Measurements from ENCODE around the gene DDX56. TPM values are rescaled to one million over a fixed set of nuclear protein-coding genes. Genes with fewer than 3 reads are reported as not detected.
A peak's percentile ranks its signal among the peaks of the same experiment; 100 is the strongest.

Gene DDX56
- total and polyA plus RNA-seq, 7 donors = 38.1 to 85.8 (median 56.3) TPM

GRCh38 chr7:44608916-44609648 lies 35.4 kb upstream of the DDX56 start:
- H3K4me1 ChIP-seq = peaks cover 27% of the 10 kb centered on the region
- no peak for TF ChIP-seq CTCF (IDR thresholded peaks at IDR 0.05)
- H3K36me3 ChIP-seq (ENCODE audit: insufficient read depth in 1 of 2, low read depth in 1 of 2) = peaks cover 0 to 4% of the 10 kb centered on the region in 2 donors
- H3K27me3 ChIP-seq (ENCODE audit: insufficient read depth in 3 of 3, low read length in 2 of 3) = no peaks in the 10 kb centered on the region
- intact Hi-C loops (cut with DNase I) = loop anchor here (5.0 to 10.0 kb wide), 4 partner anchors 38 to 188 kb away; partner anchors contain the start of genes PPIA (in 1 of the 2) and ZMIZ2 (in 1 of the 2)
- ATAC-seq (no peak), DNase-seq (no peak)
- WGBS, 3 donors = 76 to 78% (median 77%) methylated on average over 14 of the region's 14 CpGs
- no peak overlapping the region for H3K4me3 ChIP-seq
- H3K27ac ChIP-seq = peak overlapping the region; percentile 96
- no peaks in the 10 kb centered on the region for H3K9me3 ChIP-seq

- Histone ChIP-seq H3K36me3 (ENCODE audit: insufficient read depth in 1 of 2, low read depth in 1 of 2) (peaks cover 0 to 4% of the 10 kb centered on the region in 2 donors), H3K4me3 (peak overlapping the region; percentile 76), H3K27ac (peak overlapping the region; percentile 96), H3K9me3 (no peaks in the 10 kb centered on the region), H3K27me3 (ENCODE audit: insufficient read depth in 3 of 3, low read length in 2 of 3) (no peaks in the 10 kb centered on the region), H3K4me1 (peaks cover 27% of the 10 kb centered on the region)
- WGBS, 3 donors = 41 to 45% (median 43%) methylated on average over 35 of the region's 35 CpGs
- DNase-seq (no peak), ATAC-seq (peak in 1 of 4 donors; percentile 3)
- intact Hi-C loops (cut with DNase I) = loop anchor here (5.0 to 10.0 kb wide), 4 partner anchors 40 to 190 kb away; partner anchors contain the start of genes PPIA (in 1 of the 2) and ZMIZ2 (in 1 of the 2)
- no peak for TF ChIP-seq CTCF (IDR thresholded peaks at IDR 0.05)
These were observed 33.7 kb upstream of the DDX56 start for GRCh38 chr7:44607141-44608068.

GRCh38 chr7:44606341-44607140 lies 32.8 kb upstream of the DDX56 start, which contains the start of gene OGDH:
OGDH (plus strand) TSS chr7:44606627; CDS start chr7:44624344, 17,717 bp downstream.
- 0 to 1% (median 0%) methylated on average over 61 to 93 of the region's 93 CpGs for WGBS, 3 donors
- Histone ChIP-seq H3K4me1 (peaks cover 23% of the 10 kb centered on the region), H3K4me3 (peak within 1 kb of the TSS; percentile 76), H3K27ac (peak within 1 kb of the TSS; percentile 96), H3K9me3 (no peaks in the 10 kb centered on the region), H3K27me3 (ENCODE audit: insufficient read depth in 3 of 3, low read length in 2 of 3) (no peaks in the 10 kb centered on the region), H3K36me3 (ENCODE audit: insufficient read depth in 1 of 2, low read depth in 1 of 2) (peaks cover 0 to 4% of the 10 kb centered on the region in 2 donors)
- ATAC-seq (peak; percentile 95 to 98 (median 96)), DNase-seq (peak; percentile 98 to 100)
- TF ChIP-seq CTCF (IDR thresholded peaks at IDR 0.05) = no peak
- intact Hi-C loops (cut with DNase I) = loop anchor here (5.0 to 10.0 kb wide), 4 partner anchors 41 to 191 kb away; partner anchors contain the start of genes PPIA (in 1 of the 2) and ZMIZ2 (in 1 of the 2)

GRCh38 chr7:44604941-44605340 lies 31.2 kb upstream of the DDX56 start:
- TF ChIP-seq CTCF (IDR thresholded peaks at IDR 0.05) = no peak
- H3K36me3 ChIP-seq (ENCODE audit: insufficient read depth in 1 of 2, low read depth in 1 of 2) = peaks cover 0 to 4% of the 10 kb centered on the region in 2 donors
- DNase-seq (no peak), ATAC-seq (no peak)
- no peak overlapping the region for H3K4me3 ChIP-seq
- no peaks in the 10 kb centered on the region for H3K27me3 ChIP-seq (ENCODE audit: insufficient read depth in 3 of 3, low read length in 2 of 3)
- WGBS, 3 donors = 87 to 91% (median 88%) methylated on average over 2 of the region's 2 CpGs
- peaks cover 23% of the 10 kb centered on the region for H3K4me1 ChIP-seq
- H3K9me3 ChIP-seq = no peaks in the 10 kb centered on the region
- intact Hi-C loops (cut with DNase I) = loop anchor here (5.0 to 10.0 kb wide), 4 partner anchors 42 to 192 kb away; partner anchors contain the start of genes PPIA (in 1 of the 2) and ZMIZ2 (in 1 of the 2)
- H3K27ac ChIP-seq = peak overlapping the region; percentile 96

Data from psoas muscle (tissue), 8 donors.